Fibroblast of the aortic adventitia (primary cell): ENCODE data around the gene SNX27. TPM values are rescaled to one million over a fixed set of nuclear protein-coding genes. Genes with fewer than 3 reads are reported as not detected.
"Not testable (repeated sequence)": the region's sequence is repeated elsewhere in the genome, so short reads cannot be mapped to it uniquely, and the experiment has no call there.

Experiments used
- DNase-seq: peaks from one replicate; pipeline ENCODE4 v3.0.0-alpha.2; 2010; ENCODE audit warnings: low read depth
- H3K4me3 ChIP-seq: 2 replicates; pipeline ENCODE4 v1.5.1; 2011; ENCODE audit warnings: low read depth, mild to moderate bottlenecking, control low read depth, low read length, moderate library complexity
- total RNA-seq: library from RNA; depleted of rRNA; stranded (reverse); fragments of >200 nt; gene quantifications from 2 replicates; pipeline ENCODE4 v1.2.3, GENCODE V29; 2012; ENCODE audit warnings: low replicate concordance
- TF ChIP-seq, protein P1 (sequence below): IDR thresholded peaks from 2 replicates; pipeline ENCODE4 v1.5.1; 2011; ENCODE audit warnings: mild to moderate bottlenecking, low read length, control low read depth, inconsistent platforms; ENCODE audit not compliant: insufficient read depth

SNX27 gene
- total RNA-seq, 1 donor = 28.6 TPM

DNA sequence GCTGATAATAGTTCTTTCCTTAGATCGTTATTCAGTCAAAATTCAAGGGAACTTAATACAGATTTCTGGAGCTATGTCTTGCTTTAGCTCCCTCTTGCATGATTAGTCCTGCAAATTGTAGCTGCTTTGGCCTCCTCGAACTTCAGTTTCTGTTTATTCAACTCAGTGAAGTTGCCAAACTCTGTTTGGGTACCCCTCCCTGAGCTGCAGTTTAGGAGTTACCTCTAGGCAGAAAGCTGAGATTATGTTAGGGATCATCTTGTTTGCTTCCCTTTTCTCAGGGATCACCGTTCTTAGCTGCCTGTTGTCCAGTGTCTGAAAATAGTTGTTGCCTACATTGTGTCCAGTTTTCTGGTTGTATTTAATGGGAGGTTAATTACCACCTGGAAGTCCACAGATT lies 43.5 kb downstream of the SNX27 start:
- TF ChIP-seq, protein P1, sequence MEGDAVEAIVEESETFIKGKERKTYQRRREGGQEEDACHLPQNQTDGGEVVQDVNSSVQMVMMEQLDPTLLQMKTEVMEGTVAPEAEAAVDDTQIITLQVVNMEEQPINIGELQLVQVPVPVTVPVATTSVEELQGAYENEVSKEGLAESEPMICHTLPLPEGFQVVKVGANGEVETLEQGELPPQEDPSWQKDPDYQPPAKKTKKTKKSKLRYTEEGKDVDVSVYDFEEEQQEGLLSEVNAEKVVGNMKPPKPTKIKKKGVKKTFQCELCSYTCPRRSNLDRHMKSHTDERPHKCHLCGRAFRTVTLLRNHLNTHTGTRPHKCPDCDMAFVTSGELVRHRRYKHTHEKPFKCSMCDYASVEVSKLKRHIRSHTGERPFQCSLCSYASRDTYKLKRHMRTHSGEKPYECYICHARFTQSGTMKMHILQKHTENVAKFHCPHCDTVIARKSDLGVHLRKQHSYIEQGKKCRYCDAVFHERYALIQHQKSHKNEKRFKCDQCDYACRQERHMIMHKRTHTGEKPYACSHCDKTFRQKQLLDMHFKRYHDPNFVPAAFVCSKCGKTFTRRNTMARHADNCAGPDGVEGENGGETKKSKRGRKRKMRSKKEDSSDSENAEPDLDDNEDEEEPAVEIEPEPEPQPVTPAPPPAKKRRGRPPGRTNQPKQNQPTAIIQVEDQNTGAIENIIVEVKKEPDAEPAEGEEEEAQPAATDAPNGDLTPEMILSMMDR = no peak
- peak; percentile 6 for DNase-seq
- H3K4me3 ChIP-seq = no peak overlapping the region

DNA sequence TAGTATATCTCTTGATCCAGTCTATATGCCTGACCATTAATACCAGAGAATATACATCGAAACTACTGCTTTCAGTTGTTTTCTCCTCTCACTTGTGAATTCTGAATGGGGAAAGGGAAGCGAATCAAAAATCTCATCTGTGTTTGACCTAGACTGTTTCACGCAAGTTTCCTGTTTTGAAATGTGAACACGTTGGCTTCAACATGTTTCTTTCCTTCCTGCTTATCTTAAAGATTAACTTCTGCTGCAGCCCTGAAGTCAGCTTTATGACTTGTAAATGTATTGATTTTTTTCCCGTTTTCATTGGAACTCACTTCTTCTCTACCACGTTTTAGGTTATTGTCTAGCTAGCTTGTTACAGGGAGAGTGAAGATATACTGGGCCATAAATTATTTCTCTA lies 49.9 kb downstream of the SNX27 start:
- TF ChIP-seq, protein P1 = no peak
- no peak for DNase-seq
- H3K4me3 ChIP-seq = no peak overlapping the region

DNA sequence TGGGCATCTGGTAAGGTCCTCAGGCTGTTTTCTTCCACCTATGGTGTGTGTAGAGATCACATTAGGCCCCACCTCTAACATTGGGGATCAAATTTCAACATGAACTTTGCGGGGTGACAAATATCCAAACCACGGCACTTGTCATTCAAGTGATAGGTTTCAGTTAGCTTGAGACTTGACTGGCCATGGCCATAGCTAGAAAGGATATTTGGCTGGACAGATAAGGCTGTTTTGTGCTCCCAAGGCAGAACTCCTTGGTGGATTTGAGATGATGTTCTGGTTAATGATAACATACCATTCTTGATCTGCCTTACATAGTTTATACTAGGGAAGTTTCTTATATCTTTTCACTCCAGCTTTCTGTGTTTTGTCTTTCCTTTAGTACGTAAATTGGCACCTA lies 56.2 kb downstream of the SNX27 start:
- TF ChIP-seq, protein P1 = no peak
- DNase-seq = no peak
- no peak overlapping the region for H3K4me3 ChIP-seq

DNA sequence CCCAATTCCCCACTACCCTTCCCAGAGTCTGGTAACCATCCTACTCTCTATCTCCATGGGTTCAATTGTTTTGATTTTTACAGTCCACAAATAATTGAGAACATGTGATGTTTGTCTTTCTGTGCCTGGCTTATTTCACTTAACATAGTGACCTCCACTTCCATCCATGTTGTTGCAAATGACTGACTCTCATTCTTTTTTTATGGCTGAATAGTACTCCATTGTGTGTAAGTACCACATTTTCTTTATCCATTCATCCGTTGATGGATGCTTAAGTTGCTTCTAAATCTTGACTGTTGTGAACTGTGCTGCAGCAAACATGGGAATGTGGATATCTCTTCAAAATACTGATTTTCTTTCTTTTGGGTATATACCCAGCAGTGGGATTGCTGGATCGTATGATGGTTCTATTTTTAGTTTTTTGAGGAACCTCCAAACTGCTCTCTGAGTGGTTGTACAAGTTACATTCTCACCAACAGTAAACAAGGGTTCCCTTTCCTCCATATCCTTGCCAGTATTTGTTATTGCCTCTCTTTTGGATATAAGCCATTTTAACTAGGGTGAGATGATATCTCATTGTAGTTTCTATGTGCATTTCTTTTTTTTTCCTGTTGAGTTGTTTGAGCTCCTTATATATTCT lies 58.3 kb downstream of the SNX27 start:
- not testable (repeated sequence) for DNase-seq, H3K4me3 ChIP-seq

DNA sequence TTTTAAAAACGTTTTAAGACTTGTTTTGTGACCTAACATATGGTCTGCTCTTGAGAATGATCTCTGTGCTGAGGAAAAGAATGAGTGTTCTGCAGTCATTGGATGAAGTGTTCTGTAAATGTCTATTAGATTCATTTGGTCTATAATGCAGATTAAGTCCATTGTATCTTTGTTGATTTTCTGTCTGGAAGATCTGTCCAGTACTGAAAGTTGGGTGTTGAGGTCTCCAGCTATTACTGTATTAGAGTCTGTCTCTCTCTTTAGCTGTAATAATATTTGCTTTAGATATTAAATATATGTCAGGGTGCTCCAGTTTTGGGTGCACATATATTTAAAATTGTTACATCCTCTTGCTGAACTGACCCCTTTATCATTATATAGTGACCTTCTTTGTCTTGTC lies 61.6 kb downstream of the SNX27 start:
- no peak for DNase-seq
- no peak overlapping the region for H3K4me3 ChIP-seq
- TF ChIP-seq, protein P1 = no peak

DNA sequence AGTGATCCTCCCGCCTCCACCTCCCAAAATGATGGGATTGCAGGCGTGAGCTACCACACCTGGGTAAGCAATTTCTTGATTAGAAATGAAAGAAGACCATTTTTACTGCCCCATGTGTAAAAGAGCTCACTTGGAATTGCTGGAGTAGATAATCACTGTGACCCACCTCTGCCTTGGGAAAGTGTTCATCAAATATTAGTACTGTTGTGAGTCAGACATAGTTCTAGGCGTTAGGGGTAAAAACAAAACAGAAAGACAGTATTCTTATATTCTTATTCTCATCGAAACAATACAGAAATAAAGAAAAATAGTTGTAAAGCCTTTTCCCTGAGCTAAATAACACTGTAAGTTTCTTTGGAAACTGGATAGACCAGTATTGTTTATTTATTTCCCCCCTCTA lies 68.5 kb downstream of the SNX27 start:
- TF ChIP-seq, protein P1 = no peak
- no peak for DNase-seq
- H3K4me3 ChIP-seq = no peak overlapping the region

DNA sequence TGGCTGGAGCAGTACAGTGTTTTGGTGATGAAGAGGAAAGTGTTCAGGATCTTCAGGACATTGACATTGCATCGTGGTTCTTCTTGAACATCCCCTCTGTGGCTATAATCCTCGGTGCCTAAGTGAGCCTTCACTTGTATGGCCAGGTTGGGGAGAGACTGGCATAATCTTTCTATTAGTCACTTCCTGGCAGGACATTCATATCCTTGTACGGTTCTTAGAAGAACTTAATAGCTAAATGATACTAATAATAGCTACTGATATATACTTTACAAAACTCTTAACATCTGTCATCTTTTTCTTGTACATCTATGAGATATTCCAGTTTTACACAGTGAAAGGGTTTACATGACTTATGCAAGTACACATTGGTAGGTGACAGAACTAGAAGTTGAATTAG lies 69.0 kb downstream of the SNX27 start:
- DNase-seq = peak; percentile 79
- TF ChIP-seq, protein P1 = no peak
- no peak overlapping the region for H3K4me3 ChIP-seq
